22Rv1 (cell line): ENCODE data around the gene SKAP2.

Experiments
- H3K27ac ChIP-seq: fragments of 450-650 bp; 2 replicates; pipeline ENCODE4 v1.5.1; 2017
- ZFX ChIP-seq: fragments of 450-650 bp; IDR thresholded peaks from 2 replicates; pipeline ENCODE4 v1.6.1; 2017; ENCODE audit warnings: antibody characterized with exemption, borderline replicate concordance
- TF ChIP-seq, protein P1 (sequence below): fragments of 450-650 bp; IDR thresholded peaks from 2 replicates; pipeline ENCODE4 v1.5.1; 2017; ENCODE audit warnings: mild to moderate bottlenecking

The SKAP2 gene

DNA sequence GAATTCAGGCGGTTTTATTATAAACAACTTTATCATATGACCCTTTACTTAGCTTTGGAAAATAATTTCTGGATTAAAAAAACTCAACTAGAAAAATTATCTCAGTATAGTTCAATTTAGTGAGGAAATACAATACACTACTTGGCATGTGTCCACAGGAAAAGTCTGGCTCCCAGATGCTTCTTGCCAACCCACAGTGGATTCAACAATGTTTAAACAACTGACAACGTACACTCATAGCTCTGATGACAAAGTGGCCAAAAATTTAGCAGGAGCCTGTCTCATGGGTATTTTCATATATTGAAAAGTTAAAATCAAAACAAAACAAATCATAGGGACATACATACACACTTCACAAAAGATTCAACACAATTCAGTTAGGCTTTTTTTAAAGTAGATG is 158.8 kb downstream of the SKAP2 start:
- TF ChIP-seq ZFX, result no peak
- TF ChIP-seq, protein P1, sequence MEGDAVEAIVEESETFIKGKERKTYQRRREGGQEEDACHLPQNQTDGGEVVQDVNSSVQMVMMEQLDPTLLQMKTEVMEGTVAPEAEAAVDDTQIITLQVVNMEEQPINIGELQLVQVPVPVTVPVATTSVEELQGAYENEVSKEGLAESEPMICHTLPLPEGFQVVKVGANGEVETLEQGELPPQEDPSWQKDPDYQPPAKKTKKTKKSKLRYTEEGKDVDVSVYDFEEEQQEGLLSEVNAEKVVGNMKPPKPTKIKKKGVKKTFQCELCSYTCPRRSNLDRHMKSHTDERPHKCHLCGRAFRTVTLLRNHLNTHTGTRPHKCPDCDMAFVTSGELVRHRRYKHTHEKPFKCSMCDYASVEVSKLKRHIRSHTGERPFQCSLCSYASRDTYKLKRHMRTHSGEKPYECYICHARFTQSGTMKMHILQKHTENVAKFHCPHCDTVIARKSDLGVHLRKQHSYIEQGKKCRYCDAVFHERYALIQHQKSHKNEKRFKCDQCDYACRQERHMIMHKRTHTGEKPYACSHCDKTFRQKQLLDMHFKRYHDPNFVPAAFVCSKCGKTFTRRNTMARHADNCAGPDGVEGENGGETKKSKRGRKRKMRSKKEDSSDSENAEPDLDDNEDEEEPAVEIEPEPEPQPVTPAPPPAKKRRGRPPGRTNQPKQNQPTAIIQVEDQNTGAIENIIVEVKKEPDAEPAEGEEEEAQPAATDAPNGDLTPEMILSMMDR, result no peak
- H3K27ac ChIP-seq, result no peak overlapping the region

DNA sequence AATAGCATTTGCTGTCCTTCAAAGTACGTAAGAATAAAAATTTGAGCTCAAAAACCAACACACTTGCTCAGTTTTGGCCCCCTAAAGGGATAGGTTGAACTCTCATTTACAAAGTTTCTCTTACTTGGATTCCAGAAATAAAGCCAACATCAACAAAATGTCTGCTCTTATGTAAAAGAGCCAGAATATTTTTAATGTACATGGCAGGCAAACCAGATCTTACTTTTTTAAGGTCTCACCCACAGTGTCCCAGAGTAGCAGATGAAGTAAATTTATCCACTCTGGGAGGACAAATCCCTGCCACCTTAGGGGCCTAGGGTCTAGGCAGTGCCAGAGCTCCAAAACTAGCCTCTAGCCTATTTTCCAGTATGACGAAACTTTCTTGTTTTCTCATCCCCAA is 159.6 kb downstream of the SKAP2 start:
- H3K27ac ChIP-seq, result no peak overlapping the region
- TF ChIP-seq, protein P1, result no peak
- no peak for TF ChIP-seq ZFX

DNA sequence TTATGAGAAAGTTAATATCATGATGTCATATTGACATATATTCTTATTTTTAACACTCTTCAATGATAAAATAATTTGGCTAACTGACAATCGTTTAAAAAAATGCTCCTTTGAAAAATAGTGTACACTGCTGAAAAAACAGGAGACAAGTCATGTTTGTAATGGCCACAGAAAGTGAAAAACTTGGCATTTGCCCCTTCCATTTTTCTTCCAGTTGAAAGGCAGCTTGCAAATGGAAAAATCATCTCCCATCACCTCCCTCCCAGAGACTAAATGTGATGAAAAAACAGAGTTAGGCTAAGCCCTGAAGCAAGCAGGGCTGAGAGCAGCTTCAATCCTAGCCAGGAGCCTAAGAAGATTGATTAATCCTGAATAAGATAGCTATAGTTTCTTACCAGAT is 160.4 kb downstream of the SKAP2 start:
- TF ChIP-seq ZFX, result no peak
- TF ChIP-seq, protein P1, result no peak
- no peak overlapping the region for H3K27ac ChIP-seq

DNA sequence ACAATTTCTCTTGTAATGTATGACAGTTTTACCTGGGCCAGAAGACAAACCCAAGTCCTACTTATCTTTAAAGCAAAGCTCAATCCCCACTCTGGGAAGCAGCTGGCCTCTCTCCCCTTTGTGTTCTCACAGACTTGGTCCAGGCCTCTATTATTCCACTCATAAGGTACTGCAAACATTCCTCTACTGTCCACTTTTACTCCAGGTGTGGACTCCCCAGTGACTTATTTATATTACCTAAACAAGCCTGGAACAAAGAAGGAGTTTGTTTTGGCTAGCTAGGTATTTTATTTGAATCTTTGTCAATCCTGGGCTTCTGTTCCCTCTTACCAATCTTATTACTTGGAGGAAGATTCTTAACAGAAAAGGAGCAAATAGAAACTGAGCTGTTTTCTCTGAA is 163.5 kb downstream of the SKAP2 start:
- no peak overlapping the region for H3K27ac ChIP-seq
- no peak for TF ChIP-seq ZFX
- TF ChIP-seq, protein P1, result no peak

DNA sequence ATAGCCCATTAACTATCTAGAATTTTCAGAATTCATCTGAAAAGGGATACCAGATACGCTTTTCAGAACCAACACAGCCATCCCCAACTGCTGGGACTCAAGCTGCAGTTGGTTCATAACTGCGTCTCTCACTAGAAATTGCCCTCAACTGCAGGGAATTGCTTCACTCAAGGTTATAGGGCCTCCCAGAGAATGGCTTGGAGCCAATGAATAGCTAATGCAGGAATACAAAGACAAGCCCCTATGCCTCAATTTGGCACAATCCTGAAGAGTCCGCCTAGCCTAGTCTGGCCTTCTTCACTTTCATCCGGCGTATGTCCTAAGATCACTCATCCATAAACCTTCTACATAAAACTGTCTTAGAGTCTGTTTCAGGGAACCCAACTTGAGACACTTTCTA is 164.0 kb downstream of the SKAP2 start:
- TF ChIP-seq ZFX, result no peak
- TF ChIP-seq, protein P1, result no peak

DNA sequence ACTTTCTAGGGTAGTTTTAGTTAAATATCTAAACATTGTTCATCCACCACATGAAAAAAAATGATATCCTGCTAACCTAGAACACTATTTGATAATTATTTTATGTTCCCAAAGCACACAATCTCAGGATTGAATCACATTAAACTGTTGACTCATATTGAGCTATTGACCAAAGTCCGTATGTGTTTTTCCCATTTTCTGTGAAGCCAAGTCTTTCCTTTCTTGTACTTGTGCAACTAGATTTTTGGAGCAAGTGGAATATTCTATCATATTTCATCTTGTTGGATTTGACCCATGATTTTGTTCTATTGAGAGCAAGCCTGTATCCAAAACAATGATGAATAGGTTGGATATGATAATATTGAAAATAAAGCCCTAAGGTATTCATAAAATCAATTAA is 164.6 kb downstream of the SKAP2 start:
- no peak overlapping the region for H3K27ac ChIP-seq
- no peak for TF ChIP-seq ZFX
- TF ChIP-seq, protein P1, result no peak

More for the DNA sequence above, 164.0 kb downstream of the SKAP2 start:
- no peak overlapping the region for H3K27ac ChIP-seq

DNA sequence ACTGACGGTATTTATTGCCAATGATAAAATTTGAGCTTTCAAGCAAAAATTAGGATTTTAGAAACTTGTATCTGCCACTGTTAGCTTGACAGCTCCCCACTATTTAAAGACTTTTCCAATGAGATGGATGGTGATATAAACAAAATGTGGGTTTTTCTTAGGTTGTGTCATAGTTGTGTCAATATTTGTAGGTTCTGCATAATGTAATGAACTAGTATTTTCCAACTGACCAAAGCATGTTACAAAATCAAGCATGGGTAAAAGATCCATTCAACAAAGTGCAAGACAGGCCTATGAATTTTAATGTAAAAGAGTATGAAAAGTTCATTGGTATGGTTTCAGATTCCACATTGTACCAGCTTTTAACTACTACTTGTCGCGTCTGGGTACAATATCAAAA is 165.6 kb downstream of the SKAP2 start:
- no peak for TF ChIP-seq ZFX
- TF ChIP-seq, protein P1, result no peak
- no peak overlapping the region for H3K27ac ChIP-seq
